Ovary (tissue), 3 donors: ENCODE results near the gene GSG1L.

ENCODE experiments used
- POLR2A ChIP-seq: fragments of 450-650 bp; IDR thresholded peaks from one replicate; pipeline ENCODE4 v1.6.1; 2017; ENCODE audit warnings: antibody characterized with exemption, mild to moderate bottlenecking, moderate library complexity
- TF ChIP-seq, protein P1 (sequence below), 3 donors: fragments of 450-650 bp in 2 of 3; fragments of 200-600 bp in 1 of 3; IDR thresholded peaks; one replicate each; pipeline versions ENCODE4 v1.5.1 to v1.8.0; 2016 to 2022; ENCODE audit warnings: antibody characterized with exemption in 3 of 3, mild to moderate bottlenecking in 1 of 3
- donor health status: DM: no; HTN: no; CAD: no.

GRCh38 chr16:28009586-28010373 lies 53.7 kb downstream of the GSG1L start:
- TF ChIP-seq, protein P1, sequence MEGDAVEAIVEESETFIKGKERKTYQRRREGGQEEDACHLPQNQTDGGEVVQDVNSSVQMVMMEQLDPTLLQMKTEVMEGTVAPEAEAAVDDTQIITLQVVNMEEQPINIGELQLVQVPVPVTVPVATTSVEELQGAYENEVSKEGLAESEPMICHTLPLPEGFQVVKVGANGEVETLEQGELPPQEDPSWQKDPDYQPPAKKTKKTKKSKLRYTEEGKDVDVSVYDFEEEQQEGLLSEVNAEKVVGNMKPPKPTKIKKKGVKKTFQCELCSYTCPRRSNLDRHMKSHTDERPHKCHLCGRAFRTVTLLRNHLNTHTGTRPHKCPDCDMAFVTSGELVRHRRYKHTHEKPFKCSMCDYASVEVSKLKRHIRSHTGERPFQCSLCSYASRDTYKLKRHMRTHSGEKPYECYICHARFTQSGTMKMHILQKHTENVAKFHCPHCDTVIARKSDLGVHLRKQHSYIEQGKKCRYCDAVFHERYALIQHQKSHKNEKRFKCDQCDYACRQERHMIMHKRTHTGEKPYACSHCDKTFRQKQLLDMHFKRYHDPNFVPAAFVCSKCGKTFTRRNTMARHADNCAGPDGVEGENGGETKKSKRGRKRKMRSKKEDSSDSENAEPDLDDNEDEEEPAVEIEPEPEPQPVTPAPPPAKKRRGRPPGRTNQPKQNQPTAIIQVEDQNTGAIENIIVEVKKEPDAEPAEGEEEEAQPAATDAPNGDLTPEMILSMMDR (IDR thresholded peaks at IDR 0.05), result no peak
- TF ChIP-seq POLR2A, result no peak
